ENCODE measurements around the gene GRIN1.

Gene GRIN1

GRCh38 chr9:137182836-137183235 lies 43.9 kb downstream of the GRIN1 start:
- Histone ChIP-seq H3K9me2 (replicated peaks; ENCODE audit: low read depth, low read length) (no peaks in the 10 kb centered on the region), H3K4me3 (ENCODE audit: low read length, poor library complexity, severe bottlenecking) (no peak overlapping the region), H3K27me3 (ENCODE audit: insufficient read depth, low read length, poor library complexity, severe bottlenecking) (no peaks in the 10 kb centered on the region), H3K79me2 (ENCODE audit: insufficient read depth, low read length) (peaks cover 27% of the 10 kb centered on the region), H3K4me2 (ENCODE audit: low read depth, low read length, poor library complexity, severe bottlenecking) (no peak overlapping the region), H3K4me1 (ENCODE audit: insufficient read depth, low read length, poor library complexity, severe bottlenecking) (peaks cover 10% of the 10 kb centered on the region), H2AFZ (ENCODE audit: low read length) (no peak overlapping the region), H3F3A (ENCODE audit: low read depth) (no peaks in the 10 kb centered on the region), H3K36me3 (ENCODE audit: insufficient read depth, low read length) (peaks cover 23% of the 10 kb centered on the region; the same call in 1 of the 2 replicates), H4K20me1 (ENCODE audit: insufficient read depth, low read length, poor library complexity, severe bottlenecking) (peaks cover 6% of the 10 kb centered on the region), H3K9ac (ENCODE audit: low read depth, low read length, poor library complexity, severe bottlenecking) (no peak overlapping the region), H3K9me3 (ENCODE audit: insufficient read depth, low read depth, low read length) (no peaks in the 10 kb centered on the region)
- no peak for TF ChIP-seq EZH2phosphoT487 (IDR thresholded peaks at IDR 0.05; ENCODE audit: borderline replicate concordance)
- TF ChIP-seq, protein P1, sequence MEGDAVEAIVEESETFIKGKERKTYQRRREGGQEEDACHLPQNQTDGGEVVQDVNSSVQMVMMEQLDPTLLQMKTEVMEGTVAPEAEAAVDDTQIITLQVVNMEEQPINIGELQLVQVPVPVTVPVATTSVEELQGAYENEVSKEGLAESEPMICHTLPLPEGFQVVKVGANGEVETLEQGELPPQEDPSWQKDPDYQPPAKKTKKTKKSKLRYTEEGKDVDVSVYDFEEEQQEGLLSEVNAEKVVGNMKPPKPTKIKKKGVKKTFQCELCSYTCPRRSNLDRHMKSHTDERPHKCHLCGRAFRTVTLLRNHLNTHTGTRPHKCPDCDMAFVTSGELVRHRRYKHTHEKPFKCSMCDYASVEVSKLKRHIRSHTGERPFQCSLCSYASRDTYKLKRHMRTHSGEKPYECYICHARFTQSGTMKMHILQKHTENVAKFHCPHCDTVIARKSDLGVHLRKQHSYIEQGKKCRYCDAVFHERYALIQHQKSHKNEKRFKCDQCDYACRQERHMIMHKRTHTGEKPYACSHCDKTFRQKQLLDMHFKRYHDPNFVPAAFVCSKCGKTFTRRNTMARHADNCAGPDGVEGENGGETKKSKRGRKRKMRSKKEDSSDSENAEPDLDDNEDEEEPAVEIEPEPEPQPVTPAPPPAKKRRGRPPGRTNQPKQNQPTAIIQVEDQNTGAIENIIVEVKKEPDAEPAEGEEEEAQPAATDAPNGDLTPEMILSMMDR (conservative IDR thresholded peaks at IDR 0.05; ENCODE audit: low read length), result no peak

GRCh38 chr9:137183980-137184595 lies 45.1 kb downstream of the GRIN1 start:
- Histone ChIP-seq H3K4me3 (ENCODE audit: low read length, poor library complexity, severe bottlenecking) (no peak overlapping the region), H3K27me3 (ENCODE audit: insufficient read depth, low read length, poor library complexity, severe bottlenecking) (no peaks in the 10 kb centered on the region), H3K4me1 (ENCODE audit: insufficient read depth, low read length, poor library complexity, severe bottlenecking) (peaks cover 10% of the 10 kb centered on the region), H3K9me2 (replicated peaks; ENCODE audit: low read depth, low read length) (no peaks in the 10 kb centered on the region), H3K79me2 (ENCODE audit: insufficient read depth, low read length) (peaks cover 32% of the 10 kb centered on the region), H3F3A (ENCODE audit: low read depth) (0 out of 2 replicates have a peak, but pooled peaks cover 5% of the 10 kb centered on the region), H3K9me3 (ENCODE audit: insufficient read depth, low read depth, low read length) (no peaks in the 10 kb centered on the region), H3K9ac (ENCODE audit: low read depth, low read length, poor library complexity, severe bottlenecking) (no peak overlapping the region), H4K20me1 (ENCODE audit: insufficient read depth, low read length, poor library complexity, severe bottlenecking) (peaks cover 9% of the 10 kb centered on the region), H3K4me2 (ENCODE audit: low read depth, low read length, poor library complexity, severe bottlenecking) (no peak overlapping the region), H3K36me3 (ENCODE audit: insufficient read depth, low read length) (peaks cover 23% of the 10 kb centered on the region; the same call in 1 of the 2 replicates), H2AFZ (ENCODE audit: low read length) (no peak overlapping the region)
- TF ChIP-seq, protein P1 (conservative IDR thresholded peaks at IDR 0.05; ENCODE audit: low read length), result no peak
- no peak for TF ChIP-seq EZH2phosphoT487 (IDR thresholded peaks at IDR 0.05; ENCODE audit: borderline replicate concordance)

DNA sequence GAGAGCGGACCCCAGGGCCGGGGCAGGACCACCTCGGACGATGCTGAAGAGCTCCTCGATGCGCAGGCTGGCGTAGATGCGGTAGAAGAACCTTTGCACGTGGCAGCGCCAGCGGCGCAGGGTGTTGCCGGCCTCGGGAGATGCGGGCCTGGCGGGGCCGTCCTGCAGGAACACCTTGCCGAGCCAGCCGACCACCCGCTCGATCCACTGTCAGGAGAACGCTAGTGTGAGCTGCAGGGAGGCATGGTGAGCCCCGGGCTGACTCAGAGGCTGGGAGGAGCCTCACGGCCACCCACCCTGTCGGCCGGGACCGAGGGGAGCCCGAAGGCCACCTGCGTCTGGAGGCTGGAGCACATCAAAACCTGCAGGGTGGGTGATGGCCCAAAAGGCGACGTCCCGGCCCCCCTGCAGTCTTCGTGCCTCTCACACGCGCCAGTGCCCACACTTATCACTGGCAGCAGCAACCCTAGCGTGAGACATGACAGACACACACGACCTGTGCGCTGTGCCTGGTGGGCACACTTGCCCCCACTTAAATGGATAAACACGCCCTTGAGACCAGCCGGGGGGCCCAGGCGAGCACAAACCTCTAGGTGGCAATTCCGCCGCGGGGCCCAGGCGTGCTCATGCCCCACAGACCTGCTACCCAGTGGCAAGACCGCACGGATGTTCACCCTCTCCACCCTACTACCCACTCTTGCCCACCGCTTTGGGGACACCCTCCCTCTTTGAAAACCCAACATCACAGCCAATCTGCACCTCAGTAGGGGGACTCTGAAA lies 46.1 kb downstream of the GRIN1 start:
- H3K4me2 ChIP-seq (ENCODE audit: low read depth, low read length, poor library complexity, severe bottlenecking), result peak overlapping the region; percentile 91
- H3F3A ChIP-seq (ENCODE audit: low read depth), result peaks cover 8% of the 10 kb centered on the region; the same call in 1 of the 2 replicates
- TF ChIP-seq, protein P1 (conservative IDR thresholded peaks at IDR 0.05; ENCODE audit: low read length), result no peak
- no peak for TF ChIP-seq EZH2phosphoT487 (IDR thresholded peaks at IDR 0.05; ENCODE audit: borderline replicate concordance)
- no peak overlapping the region for H3K4me3 ChIP-seq (ENCODE audit: low read length, poor library complexity, severe bottlenecking)
- H3K79me2 ChIP-seq (ENCODE audit: insufficient read depth, low read length), result peaks cover 41% of the 10 kb centered on the region
- no peaks in the 10 kb centered on the region for H3K27me3 ChIP-seq (ENCODE audit: insufficient read depth, low read length, poor library complexity, severe bottlenecking)
- H3K9ac ChIP-seq (ENCODE audit: low read depth, low read length, poor library complexity, severe bottlenecking), result no peak overlapping the region
- peaks cover 18% of the 10 kb centered on the region for H4K20me1 ChIP-seq (ENCODE audit: insufficient read depth, low read length, poor library complexity, severe bottlenecking)
- peaks cover 16% of the 10 kb centered on the region for H3K4me1 ChIP-seq (ENCODE audit: insufficient read depth, low read length, poor library complexity, severe bottlenecking)
- no peak overlapping the region for H2AFZ ChIP-seq (ENCODE audit: low read length)
- H3K9me3 ChIP-seq (ENCODE audit: insufficient read depth, low read depth, low read length), result no peaks in the 10 kb centered on the region
- no peaks in the 10 kb centered on the region for H3K9me2 ChIP-seq (replicated peaks; ENCODE audit: low read depth, low read length)
- peaks cover 21% of the 10 kb centered on the region; the same call in 1 of the 2 replicates for H3K36me3 ChIP-seq (ENCODE audit: insufficient read depth, low read length)
